ENCODE measurements around the gene CLCA4. TPM values are rescaled to one million over a fixed set of nuclear protein-coding genes. Genes with fewer than 3 reads are reported as not detected.

CLCA4 gene
- total RNA-seq, 1 experiment from 2014 or later, result not detected

DNA sequence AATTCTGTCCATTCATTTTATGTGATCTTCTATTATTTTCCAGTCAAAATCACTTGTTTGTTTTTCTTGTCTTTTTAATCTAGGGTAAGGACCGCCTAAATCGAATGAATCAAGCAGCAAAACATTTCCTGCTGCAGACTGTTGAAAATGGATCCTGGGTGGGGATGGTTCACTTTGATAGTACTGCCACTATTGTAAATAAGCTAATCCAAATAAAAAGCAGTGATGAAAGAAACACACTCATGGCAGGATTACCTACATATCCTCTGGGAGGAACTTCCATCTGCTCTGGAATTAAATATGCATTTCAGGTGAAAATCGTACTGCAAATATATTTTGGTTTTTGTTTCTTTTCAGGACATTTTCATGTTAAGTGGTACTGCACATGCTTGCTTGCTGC, 20.5 kb downstream of the CLCA4 start:
- no peak overlapping the region for H3K4me3 ChIP-seq (ENCODE audit: low read depth, low read length, poor library complexity, severe bottlenecking)
- ChIA-PET POLR2A (ENCODE audit: low non-redundant PET) (no interaction called here), CTCF (no interaction called here)
- TF ChIP-seq, protein P1, sequence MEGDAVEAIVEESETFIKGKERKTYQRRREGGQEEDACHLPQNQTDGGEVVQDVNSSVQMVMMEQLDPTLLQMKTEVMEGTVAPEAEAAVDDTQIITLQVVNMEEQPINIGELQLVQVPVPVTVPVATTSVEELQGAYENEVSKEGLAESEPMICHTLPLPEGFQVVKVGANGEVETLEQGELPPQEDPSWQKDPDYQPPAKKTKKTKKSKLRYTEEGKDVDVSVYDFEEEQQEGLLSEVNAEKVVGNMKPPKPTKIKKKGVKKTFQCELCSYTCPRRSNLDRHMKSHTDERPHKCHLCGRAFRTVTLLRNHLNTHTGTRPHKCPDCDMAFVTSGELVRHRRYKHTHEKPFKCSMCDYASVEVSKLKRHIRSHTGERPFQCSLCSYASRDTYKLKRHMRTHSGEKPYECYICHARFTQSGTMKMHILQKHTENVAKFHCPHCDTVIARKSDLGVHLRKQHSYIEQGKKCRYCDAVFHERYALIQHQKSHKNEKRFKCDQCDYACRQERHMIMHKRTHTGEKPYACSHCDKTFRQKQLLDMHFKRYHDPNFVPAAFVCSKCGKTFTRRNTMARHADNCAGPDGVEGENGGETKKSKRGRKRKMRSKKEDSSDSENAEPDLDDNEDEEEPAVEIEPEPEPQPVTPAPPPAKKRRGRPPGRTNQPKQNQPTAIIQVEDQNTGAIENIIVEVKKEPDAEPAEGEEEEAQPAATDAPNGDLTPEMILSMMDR (conservative IDR thresholded peaks at IDR 0.05; ENCODE audit: low read depth, low read length), result no peak
- no peak for TF ChIP-seq EZH2 (IDR thresholded peaks at IDR 0.05; ENCODE audit: borderline replicate concordance, low read depth, low read length, poor library complexity, severe bottlenecking)
- H3K27ac ChIP-seq (ENCODE audit: low read depth, low read length, poor library complexity, severe bottlenecking), result no peak overlapping the region
- BruUV-seq (replicated peaks), result no TSS peak
- H3K9me3 ChIP-seq (ENCODE audit: low read depth, low read length, poor library complexity, severe bottlenecking), result no peaks in the 10 kb centered on the region
- intact Hi-C loops (cut with micrococcal nuclease; ENCODE audit: unreplicated experiment), result no loop called here
- peaks cover 22% of the 10 kb centered on the region for H3K27me3 ChIP-seq (replicated peaks; ENCODE audit: insufficient read depth, low read depth, low read length, poor library complexity)
- DNase-seq (ENCODE audit: low spot score), result no peak
- H3K36me3 ChIP-seq (ENCODE audit: insufficient read depth, low read length, poor library complexity, severe bottlenecking), result no peaks in the 10 kb centered on the region
- no peaks in the 10 kb centered on the region for H3K4me1 ChIP-seq (ENCODE audit: insufficient read depth, low read length, poor library complexity, severe bottlenecking)

DNA sequence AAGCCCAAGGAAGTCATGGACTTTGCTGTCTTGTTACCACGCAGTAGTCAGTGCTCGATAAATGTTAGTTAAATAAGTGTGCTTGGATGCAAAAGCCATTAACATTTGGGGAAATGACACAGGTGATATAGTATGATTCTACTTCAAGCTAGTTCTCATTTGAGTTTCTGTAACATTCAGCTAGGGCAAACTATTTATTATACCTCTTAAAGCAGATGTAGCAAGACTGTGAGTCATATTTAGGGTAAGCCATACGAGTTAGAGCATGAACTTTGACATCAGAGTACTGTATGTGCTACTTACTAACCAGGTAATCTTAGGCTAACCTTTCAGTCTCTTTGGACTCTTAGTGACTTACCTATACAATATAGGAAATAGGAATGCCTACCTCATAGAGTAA, 21.0 kb downstream of the CLCA4 start:
- no TSS peak for BruUV-seq (replicated peaks)
- POLR2A ChIA-PET (ENCODE audit: low non-redundant PET), result no interaction called here
- CTCF ChIA-PET, result no interaction called here

DNA sequence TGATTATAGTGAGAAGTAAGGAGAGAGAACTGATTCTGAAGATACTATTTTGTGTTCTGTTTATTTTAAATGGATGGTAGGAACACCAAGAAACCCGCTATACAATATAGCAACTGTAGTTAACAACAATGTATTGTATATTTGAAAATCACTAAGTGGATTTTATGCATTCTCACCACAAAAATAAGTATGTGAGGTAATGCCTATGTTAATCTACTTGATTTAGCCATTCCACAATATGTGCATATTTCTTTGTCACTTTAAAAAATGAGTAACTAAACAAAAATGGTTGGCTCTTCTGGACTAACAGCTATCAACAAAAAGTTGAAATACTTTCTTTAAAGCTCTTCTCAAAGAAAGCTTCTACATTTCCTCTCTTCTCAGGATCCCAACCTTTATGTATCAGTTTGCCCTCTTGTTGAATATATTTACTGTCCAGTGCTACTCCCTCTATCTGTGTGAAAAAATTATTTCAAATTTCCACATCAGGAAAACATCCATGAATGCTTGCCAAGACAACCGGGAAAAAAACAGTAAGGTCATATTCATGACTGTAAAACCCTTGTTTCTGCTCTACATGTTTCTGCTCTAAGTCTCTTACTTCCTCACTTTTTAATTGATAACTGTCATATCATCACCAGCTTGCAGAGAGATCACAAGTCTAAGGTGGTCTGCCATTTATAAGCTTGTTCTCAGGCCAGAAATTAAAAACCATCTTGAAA, 27.0 kb downstream of the CLCA4 start:
- no peak for DNase-seq (ENCODE audit: low spot score)
- Histone ChIP-seq H3K36me3 (ENCODE audit: insufficient read depth, low read length, poor library complexity, severe bottlenecking) (no peaks in the 10 kb centered on the region), H3K27ac (ENCODE audit: low read depth, low read length, poor library complexity, severe bottlenecking) (no peak overlapping the region), H3K4me3 (ENCODE audit: low read depth, low read length, poor library complexity, severe bottlenecking) (no peak overlapping the region), H3K9me3 (ENCODE audit: low read depth, low read length, poor library complexity, severe bottlenecking) (no peaks in the 10 kb centered on the region), H3K4me1 (ENCODE audit: insufficient read depth, low read length, poor library complexity, severe bottlenecking) (no peaks in the 10 kb centered on the region), H3K27me3 (replicated peaks; ENCODE audit: insufficient read depth, low read depth, low read length, poor library complexity) (peaks cover 6% of the 10 kb centered on the region)
- no TSS peak for BruUV-seq (replicated peaks)
- ChIA-PET CTCF (interaction anchor here (0.5 kb wide), 1 partner anchor 55 kb away, joined by 3 read pairs; no protein-coding TSS in a partner anchor), POLR2A (ENCODE audit: low non-redundant PET) (no interaction called here)
- intact Hi-C loops (cut with micrococcal nuclease; ENCODE audit: unreplicated experiment), result no loop called here
- TF ChIP-seq, protein P1 (conservative IDR thresholded peaks at IDR 0.05; ENCODE audit: low read depth, low read length), result no peak

More for the DNA sequence above, 21.0 kb downstream of the CLCA4 start:
- intact Hi-C loops (cut with micrococcal nuclease; ENCODE audit: unreplicated experiment), result no loop called here
- no peak for DNase-seq (ENCODE audit: low spot score)
- no peak overlapping the region for H3K27ac ChIP-seq (ENCODE audit: low read depth, low read length, poor library complexity, severe bottlenecking)
- no peak for TF ChIP-seq EZH2 (IDR thresholded peaks at IDR 0.05; ENCODE audit: borderline replicate concordance, low read depth, low read length, poor library complexity, severe bottlenecking)
- TF ChIP-seq, protein P1 (conservative IDR thresholded peaks at IDR 0.05; ENCODE audit: low read depth, low read length), result no peak
- no peaks in the 10 kb centered on the region for H3K9me3 ChIP-seq (ENCODE audit: low read depth, low read length, poor library complexity, severe bottlenecking)
- no peaks in the 10 kb centered on the region for H3K4me1 ChIP-seq (ENCODE audit: insufficient read depth, low read length, poor library complexity, severe bottlenecking)
- H3K27me3 ChIP-seq (replicated peaks; ENCODE audit: insufficient read depth, low read depth, low read length, poor library complexity), result peaks cover 22% of the 10 kb centered on the region
- H3K4me3 ChIP-seq (ENCODE audit: low read depth, low read length, poor library complexity, severe bottlenecking), result no peak overlapping the region
- H3K36me3 ChIP-seq (ENCODE audit: insufficient read depth, low read length, poor library complexity, severe bottlenecking), result no peaks in the 10 kb centered on the region

Measured in A673 (cell line).